ENCODE data around the gene SAPCD2. TPM values are rescaled to one million over a fixed set of nuclear protein-coding genes. Genes with fewer than 3 reads are reported as not detected.

The SAPCD2 gene
- total RNA-seq, 2 donors from 2014 or later: 20.8 to 24.9 TPM

DNA sequence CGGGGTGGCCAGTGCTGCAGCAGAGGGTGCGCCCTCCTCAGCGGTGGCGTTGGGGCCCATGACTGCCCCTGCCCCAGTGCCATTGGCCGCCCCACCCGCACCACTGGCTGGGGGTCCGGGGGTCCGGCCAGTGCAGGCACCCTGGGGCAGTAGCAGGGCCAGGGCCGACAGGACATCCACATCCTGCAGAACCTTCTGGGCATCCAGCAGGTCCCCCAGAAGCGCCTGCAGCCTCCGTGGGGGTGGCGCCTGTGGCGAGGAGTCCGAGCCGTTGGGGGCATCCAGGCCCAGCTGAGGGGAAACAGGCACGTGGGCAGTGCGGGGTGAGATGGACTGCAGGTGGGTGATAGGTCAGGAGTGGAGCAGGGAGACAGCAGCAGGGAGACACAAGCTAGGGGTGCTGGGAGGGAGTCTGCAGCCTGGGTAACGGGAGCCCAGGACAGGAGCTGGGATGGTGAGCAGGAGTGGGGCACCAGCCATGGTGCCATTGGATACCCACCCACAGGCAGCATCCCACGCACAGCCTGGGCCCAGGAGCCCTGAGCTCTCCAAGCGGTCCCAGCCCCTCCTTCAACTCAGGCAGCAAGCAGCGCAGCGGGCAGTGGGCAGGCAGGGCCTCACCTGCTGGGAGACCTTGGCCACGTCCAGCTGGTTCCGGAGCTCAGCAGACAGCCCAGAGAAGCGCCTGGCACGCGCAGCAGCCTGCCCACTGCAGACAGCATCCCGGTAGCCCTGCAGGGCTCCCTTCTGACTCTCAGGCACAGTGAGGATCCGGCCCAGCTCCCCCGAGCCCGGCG is 49.4 kb downstream of the SAPCD2 start:
- Histone ChIP-seq H3K36me3 (ENCODE audit: control insufficient read depth, insufficient read depth, low read length) (no peaks in the 10 kb centered on the region), H3K9me3 (ENCODE audit: control insufficient read depth, low read length) (no peaks in the 10 kb centered on the region), H3K9ac (ENCODE audit: extremely low read depth, low read length, poor library complexity, severe bottlenecking) (no peak overlapping the region), H3K4me1 (ENCODE audit: control insufficient read depth, insufficient read depth, low read length) (no peaks in the 10 kb centered on the region), H3K27ac (ENCODE audit: low read depth, low read length) (no peak overlapping the region), H3K27me3 (ENCODE audit: control insufficient read depth, insufficient read depth, low read length, poor library complexity, severe bottlenecking) (no peaks in the 10 kb centered on the region), H3K4me3 (ENCODE audit: low read length) (no peak overlapping the region)
- Mint-ChIP-seq H3K4me1 (no peaks in the 10 kb centered on the region), H3K36me3 (ENCODE audit: low read depth) (peaks cover 5% of the 10 kb centered on the region), H3K27ac (no peak overlapping the region), H3K9me3 (no peaks in the 10 kb centered on the region), H3K27me3 (ENCODE audit: insufficient read depth) (no peaks in the 10 kb centered on the region), H3K4me3 (no peak overlapping the region)
- TF ChIP-seq, protein P1, sequence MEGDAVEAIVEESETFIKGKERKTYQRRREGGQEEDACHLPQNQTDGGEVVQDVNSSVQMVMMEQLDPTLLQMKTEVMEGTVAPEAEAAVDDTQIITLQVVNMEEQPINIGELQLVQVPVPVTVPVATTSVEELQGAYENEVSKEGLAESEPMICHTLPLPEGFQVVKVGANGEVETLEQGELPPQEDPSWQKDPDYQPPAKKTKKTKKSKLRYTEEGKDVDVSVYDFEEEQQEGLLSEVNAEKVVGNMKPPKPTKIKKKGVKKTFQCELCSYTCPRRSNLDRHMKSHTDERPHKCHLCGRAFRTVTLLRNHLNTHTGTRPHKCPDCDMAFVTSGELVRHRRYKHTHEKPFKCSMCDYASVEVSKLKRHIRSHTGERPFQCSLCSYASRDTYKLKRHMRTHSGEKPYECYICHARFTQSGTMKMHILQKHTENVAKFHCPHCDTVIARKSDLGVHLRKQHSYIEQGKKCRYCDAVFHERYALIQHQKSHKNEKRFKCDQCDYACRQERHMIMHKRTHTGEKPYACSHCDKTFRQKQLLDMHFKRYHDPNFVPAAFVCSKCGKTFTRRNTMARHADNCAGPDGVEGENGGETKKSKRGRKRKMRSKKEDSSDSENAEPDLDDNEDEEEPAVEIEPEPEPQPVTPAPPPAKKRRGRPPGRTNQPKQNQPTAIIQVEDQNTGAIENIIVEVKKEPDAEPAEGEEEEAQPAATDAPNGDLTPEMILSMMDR (conservative IDR thresholded peaks at IDR 0.05): no peak
- DNase-seq: no peak
- WGBS, 2 experiments (ENCODE audit: insufficient coverage in 1 of 2, insufficient read length in 1 of 2): 94 to 95% methylated on average over 10 to 32 of the region's 32 CpGs

DNA sequence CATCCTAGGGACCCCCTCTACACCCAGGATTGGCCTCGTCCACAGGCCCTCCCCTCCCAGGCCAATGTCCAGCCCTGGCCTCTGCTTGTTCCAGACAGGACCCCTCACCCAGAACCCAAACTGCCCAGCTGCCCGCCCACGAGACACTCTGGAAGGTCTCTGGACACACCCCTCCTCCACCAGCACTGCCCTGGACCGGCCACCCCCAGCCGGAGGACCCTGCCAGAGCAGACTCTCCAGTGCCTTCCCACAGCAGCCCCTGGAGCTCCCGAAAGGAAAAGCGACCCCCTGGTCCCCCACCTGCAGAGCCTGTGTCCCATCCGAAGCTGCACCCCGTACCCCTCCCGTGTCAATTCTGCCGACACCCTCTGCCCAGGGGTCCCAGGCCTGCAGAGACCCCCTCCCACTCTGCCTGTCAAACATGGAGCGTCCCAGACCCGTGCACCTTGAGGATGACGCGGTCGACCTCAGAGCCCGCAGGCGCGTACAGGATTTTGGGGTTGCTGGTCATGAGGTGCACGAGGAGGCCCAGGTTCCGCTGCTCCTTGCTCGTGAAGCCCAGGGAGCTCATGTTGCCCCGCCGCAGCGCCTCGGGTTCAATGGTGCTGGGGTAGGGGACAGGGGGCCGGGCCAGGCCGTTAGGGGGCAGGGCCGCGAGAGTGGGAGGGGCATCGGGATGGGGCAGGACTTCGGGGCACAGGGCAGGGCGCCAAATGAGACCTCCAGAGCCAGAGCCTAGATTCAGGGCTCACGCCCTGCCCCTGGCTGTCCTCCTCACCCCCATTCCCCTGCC is 50.3 kb downstream of the SAPCD2 start:
- H3K36me3 Mint-ChIP-seq (ENCODE audit: low read depth): peaks cover 6% of the 10 kb centered on the region
- no peak for DNase-seq
- no peaks in the 10 kb centered on the region for H3K9me3 ChIP-seq (ENCODE audit: control insufficient read depth, low read length)
- WGBS, 2 experiments (ENCODE audit: insufficient coverage in 1 of 2, insufficient read length in 1 of 2): 93 to 98% methylated on average over 20 to 34 of the region's 34 CpGs
- H3K27ac Mint-ChIP-seq: no peak overlapping the region
- H3K4me1 ChIP-seq (ENCODE audit: control insufficient read depth, insufficient read depth, low read length): no peaks in the 10 kb centered on the region
- no peak overlapping the region for H3K4me3 Mint-ChIP-seq
- no peaks in the 10 kb centered on the region for H3K4me1 Mint-ChIP-seq
- peaks cover 1% of the 10 kb centered on the region for H3K9me3 Mint-ChIP-seq
- H3K27me3 Mint-ChIP-seq (ENCODE audit: insufficient read depth): no peaks in the 10 kb centered on the region
- TF ChIP-seq, protein P1 (conservative IDR thresholded peaks at IDR 0.05): no peak
- H3K27ac ChIP-seq (ENCODE audit: low read depth, low read length): no peak overlapping the region
- no peaks in the 10 kb centered on the region for H3K27me3 ChIP-seq (ENCODE audit: control insufficient read depth, insufficient read depth, low read length, poor library complexity, severe bottlenecking)
- no peak overlapping the region for H3K4me3 ChIP-seq (ENCODE audit: low read length)
- H3K9ac ChIP-seq (ENCODE audit: extremely low read depth, low read length, poor library complexity, severe bottlenecking): no peak overlapping the region
- H3K36me3 ChIP-seq (ENCODE audit: control insufficient read depth, insufficient read depth, low read length): no peaks in the 10 kb centered on the region

DNA sequence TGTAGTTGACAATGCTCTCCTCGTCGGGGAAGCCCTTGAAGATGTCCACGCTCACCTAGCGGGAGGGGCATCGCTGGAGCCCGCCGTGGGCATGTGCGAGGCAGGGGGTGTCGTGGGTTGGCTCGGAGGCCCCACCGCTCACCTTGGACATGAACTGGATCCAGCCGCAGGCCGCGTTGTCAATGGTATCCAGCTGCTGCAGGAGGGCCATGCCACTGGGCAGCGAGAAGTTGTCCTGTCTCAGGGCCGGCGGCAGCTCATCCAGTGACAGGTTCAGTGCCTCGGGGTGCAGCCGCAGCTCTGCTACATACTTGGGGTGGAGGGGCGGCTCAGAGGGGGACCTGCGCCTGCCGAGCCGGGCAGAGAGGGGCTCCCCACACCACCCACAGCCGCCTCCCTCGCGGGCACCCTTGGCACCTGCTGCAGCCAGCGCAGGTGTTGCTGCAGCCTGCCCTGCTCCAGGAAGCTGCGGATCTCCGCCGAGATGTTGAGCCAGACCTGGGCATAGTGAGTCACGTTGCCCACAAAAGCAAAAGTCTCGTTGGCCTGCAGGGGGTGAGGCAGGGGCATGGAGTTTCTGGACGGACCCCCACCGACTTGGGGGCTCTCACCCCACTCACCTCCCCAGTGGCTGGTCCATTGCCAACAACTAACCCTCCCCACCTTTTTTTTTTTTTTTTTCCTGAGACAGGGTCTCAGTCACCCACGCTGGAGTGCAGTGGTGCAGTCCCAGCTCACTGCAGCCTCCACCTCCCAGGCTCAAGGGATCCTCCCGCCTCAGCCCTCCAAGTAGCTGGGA is 51.4 kb downstream of the SAPCD2 start:
- WGBS, 2 experiments (ENCODE audit: insufficient coverage in 1 of 2, insufficient read length in 1 of 2): 93 to 96% methylated on average over 23 to 36 of the region's 36 CpGs
- H3K4me3 Mint-ChIP-seq: no peak overlapping the region
- Histone ChIP-seq H3K27me3 (ENCODE audit: control insufficient read depth, insufficient read depth, low read length, poor library complexity, severe bottlenecking) (no peaks in the 10 kb centered on the region), H3K4me3 (ENCODE audit: low read length) (no peak overlapping the region), H3K36me3 (ENCODE audit: control insufficient read depth, insufficient read depth, low read length) (no peaks in the 10 kb centered on the region), H3K9me3 (ENCODE audit: control insufficient read depth, low read length) (no peaks in the 10 kb centered on the region), H3K9ac (ENCODE audit: extremely low read depth, low read length, poor library complexity, severe bottlenecking) (no peak overlapping the region), H3K27ac (ENCODE audit: low read depth, low read length) (no peak overlapping the region), H3K4me1 (ENCODE audit: control insufficient read depth, insufficient read depth, low read length) (no peaks in the 10 kb centered on the region)
- no peaks in the 10 kb centered on the region for H3K27me3 Mint-ChIP-seq (ENCODE audit: insufficient read depth)
- no peak overlapping the region for H3K27ac Mint-ChIP-seq
- peaks cover 6% of the 10 kb centered on the region for H3K36me3 Mint-ChIP-seq (ENCODE audit: low read depth)
- no peaks in the 10 kb centered on the region for H3K4me1 Mint-ChIP-seq
- TF ChIP-seq, protein P1 (conservative IDR thresholded peaks at IDR 0.05): no peak
- H3K9me3 Mint-ChIP-seq: peaks cover 1% of the 10 kb centered on the region
- DNase-seq: no peak

Data from endodermal cell (in vitro differentiated cells).